ENCODE data around the gene OR6A2.

The OR6A2 gene

DNA sequence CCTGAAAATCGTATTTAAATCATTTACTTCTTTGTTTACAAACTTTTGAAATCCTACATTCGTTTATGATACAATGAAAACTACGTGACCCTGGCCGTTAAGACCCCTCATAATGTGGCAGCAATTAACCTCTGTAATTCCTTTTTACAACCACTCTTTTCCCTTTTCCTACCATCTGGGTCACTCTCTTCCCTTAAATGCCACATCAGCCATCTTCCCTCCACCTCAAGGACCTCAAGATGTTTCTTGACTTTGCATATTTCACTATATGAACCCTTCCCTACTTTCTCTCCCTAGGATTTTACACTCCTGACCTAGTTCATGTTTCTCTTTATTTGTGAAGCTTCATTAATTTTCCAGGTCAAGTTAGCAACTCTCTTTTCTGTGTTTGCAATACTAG, 54.5 kb downstream of the OR6A2 start:
- no peak for TF ChIP-seq ZNF274 (IDR thresholded peaks at IDR 0.05; ENCODE audit: low read depth, low read length)
- H3K4me3 ChIP-seq (ENCODE audit: low read length), result peak overlapping the region; percentile 82

DNA sequence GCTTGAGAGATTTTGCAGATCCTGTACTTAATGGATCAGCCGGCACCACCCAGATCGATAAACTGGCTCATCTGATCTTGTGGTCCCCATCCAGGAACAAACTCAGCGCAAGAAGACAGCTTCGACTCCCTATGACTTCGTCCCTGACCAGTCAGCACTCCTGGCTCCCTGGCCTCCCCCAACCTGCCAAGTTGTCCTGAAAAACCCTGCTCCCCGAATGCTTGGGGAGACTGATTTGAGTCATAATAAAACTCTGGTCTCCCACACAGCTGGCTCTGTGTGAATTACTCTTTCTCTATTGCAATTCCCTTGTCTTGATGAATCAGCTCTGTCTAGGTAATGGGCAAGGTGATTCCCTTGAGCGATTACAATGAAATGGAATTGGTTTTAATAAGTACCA, 57.2 kb downstream of the OR6A2 start:
- H3K4me3 ChIP-seq (ENCODE audit: low read length), result peak overlapping the region; percentile 30
- TF ChIP-seq ZNF274 (IDR thresholded peaks at IDR 0.05; ENCODE audit: low read depth, low read length), result no peak

All from GM08714 (cell line).